ENCODE results near the gene AXDND1. TPM values are rescaled to one million over a fixed set of nuclear protein-coding genes. Genes with fewer than 3 reads are reported as not detected.

AXDND1 gene
- polyA plus RNA-seq, 1 of the 3 experiments (the other 2 are of a cell fraction): 0.16 TPM

GRCh38 chr1:179424610-179425009 is 58.8 kb downstream of the AXDND1 start:
- Histone ChIP-seq H3K9me3 (no peaks in the 10 kb centered on the region), H3K79me2 (ENCODE audit: insufficient read depth) (no peaks in the 10 kb centered on the region), H3F3A (replicated peaks; ENCODE audit: insufficient read depth) (no peaks in the 10 kb centered on the region), H3K27me3 (ENCODE audit: insufficient read depth) (no peaks in the 10 kb centered on the region), H3K4me1 (ENCODE audit: control insufficient read depth in 1 of 2, insufficient read depth in 2 of 2, low read depth in 1 of 2, low read length in 1 of 2) (no peaks in the 10 kb centered on the region), H3K9ac (no peak overlapping the region), H3K4me2 (no peak overlapping the region), H4K20me1 (ENCODE audit: insufficient read depth) (no peaks in the 10 kb centered on the region), H2AFZ (ENCODE audit: low read depth) (no peak overlapping the region), H3K36me3 (replicated peaks in 1 of 2; ENCODE audit: control insufficient read depth in 1 of 2, insufficient read depth in 2 of 2, low read length in 1 of 2) (no peaks in the 10 kb centered on the region), H3K9me2 (no peaks in the 10 kb centered on the region), H3K27ac (ENCODE audit: low read depth in 2 of 2, low read length in 1 of 2) (no peak overlapping the region), H3K4me3 (ENCODE audit: low read depth in 2 of 2, low read length in 1 of 2) (no peak overlapping the region)
- WGBS (ENCODE audit: low lambda C conversion rate): 73% methylated on average over 2 of the region's 2 CpGs
- ChIA-PET CTCF (no interaction called here), POLR2A (no interaction called here)
- no peak for DNase-seq
- TF ChIP-seq ELF1 (IDR thresholded peaks at IDR 0.05) (no peak), MAX (IDR thresholded peaks at IDR 0.05; ENCODE audit: low read depth) (no peak), GABPA (IDR thresholded peaks at IDR 0.05; ENCODE audit: low read depth) (no peak), YY1 (IDR thresholded peaks at IDR 0.05; ENCODE audit: low read depth) (no peak), FOXM1 (IDR thresholded peaks at IDR 0.05; ENCODE audit: low read depth) (no peak), EP300 (IDR thresholded peaks at IDR 0.05; ENCODE audit: borderline replicate concordance in 1 of 2, low read depth in 1 of 2, low read length in 1 of 2) (no peak), RXRA (IDR thresholded peaks at IDR 0.05; ENCODE audit: borderline replicate concordance, low read depth) (no peak)

GRCh38 chr1:179425186-179425585 is 59.4 kb downstream of the AXDND1 start:
- Histone ChIP-seq H3K27me3 (ENCODE audit: insufficient read depth) (no peaks in the 10 kb centered on the region), H3F3A (replicated peaks; ENCODE audit: insufficient read depth) (no peaks in the 10 kb centered on the region), H3K4me2 (no peak overlapping the region), H3K4me1 (ENCODE audit: control insufficient read depth in 1 of 2, insufficient read depth in 2 of 2, low read depth in 1 of 2, low read length in 1 of 2) (no peaks in the 10 kb centered on the region), H2AFZ (ENCODE audit: low read depth) (no peak overlapping the region), H4K20me1 (ENCODE audit: insufficient read depth) (no peaks in the 10 kb centered on the region), H3K9me2 (no peaks in the 10 kb centered on the region), H3K9ac (no peak overlapping the region), H3K27ac (ENCODE audit: low read depth in 2 of 2, low read length in 1 of 2) (no peak overlapping the region), H3K4me3 (ENCODE audit: low read depth in 2 of 2, low read length in 1 of 2) (no peak overlapping the region), H3K36me3 (replicated peaks in 1 of 2; ENCODE audit: control insufficient read depth in 1 of 2, insufficient read depth in 2 of 2, low read length in 1 of 2) (no peaks in the 10 kb centered on the region), H3K79me2 (ENCODE audit: insufficient read depth) (no peaks in the 10 kb centered on the region), H3K9me3 (no peaks in the 10 kb centered on the region)
- ChIA-PET CTCF (no interaction called here), POLR2A (no interaction called here)
- no peak for DNase-seq
- TF ChIP-seq USF2 (IDR thresholded peaks at IDR 0.05; ENCODE audit: borderline replicate concordance, low read depth, low read length): no peak
- no peak for TF ChIP-seq SMC3 (IDR thresholded peaks at IDR 0.05; ENCODE audit: low read depth, low read length)
- TF ChIP-seq TCF12 (IDR thresholded peaks at IDR 0.05): no peak
- TF ChIP-seq REST (IDR thresholded peaks at IDR 0.05; ENCODE audit: low read depth, low read length): no peak
- no peak for TF ChIP-seq CTCF (IDR thresholded peaks at IDR 0.05)
- no peak for TF ChIP-seq MXI1 (IDR thresholded peaks at IDR 0.05; ENCODE audit: low read depth, low read length)
- TF ChIP-seq JUND (IDR thresholded peaks at IDR 0.05): no peak
- TF ChIP-seq IRF3 (IDR thresholded peaks at IDR 0.05; ENCODE audit: low read depth, low read length): no peak
- TF ChIP-seq ZBTB33 (IDR thresholded peaks at IDR 0.05; ENCODE audit: borderline replicate concordance, low read depth): no peak
- no peak for TF ChIP-seq EZH2phosphoT487 (IDR thresholded peaks at IDR 0.05; ENCODE audit: borderline replicate concordance, low read depth)

Data from SK-N-SH (cell line).